PFSK-1 (cell line): ENCODE measurements around the gene PODN.

Experiments used
- FOXP2 ChIP-seq: optimal IDR thresholded peaks from 2 replicates; pipeline ENCODE3; 2011; ENCODE audit warnings: borderline replicate concordance, control low read depth, inconsistent platforms; ENCODE audit not compliant: insufficient read depth; ENCODE audit errors: extremely low read length, extremely low read depth
- POLR2AphosphoS5 ChIP-seq: IDR thresholded peaks from 2 replicates; pipeline ENCODE4 v1.6.1; 2012; ENCODE audit warnings: low read depth, mild to moderate bottlenecking, control low read depth, low read length, moderate library complexity
- SIN3A ChIP-seq: IDR thresholded peaks from 2 replicates; pipeline ENCODE4 v1.6.1; 2012; ENCODE audit warnings: mild to moderate bottlenecking, low read length, moderate library complexity, borderline replicate concordance; ENCODE audit not compliant: insufficient read depth
- TAF1 ChIP-seq: IDR thresholded peaks from 2 replicates; pipeline ENCODE4 v1.6.1; 2012; ENCODE audit warnings: low read length, control low read depth, borderline replicate concordance; ENCODE audit not compliant: insufficient read depth
- TF ChIP-seq, protein P1 (sequence below), 2 experiments: IDR thresholded peaks; 2 replicates each; pipeline versions ENCODE4 v1.6.1 to v1.8.0; 2011 to 2012; ENCODE audit warnings: low read depth in 2 of 2, low read length in 2 of 2, control low read depth in 1 of 2, inconsistent platforms in 1 of 2, mild to moderate bottlenecking in 1 of 2, moderate library complexity in 1 of 2; ENCODE audit not compliant: insufficient read depth in 1 of 2

Gene PODN

DNA sequence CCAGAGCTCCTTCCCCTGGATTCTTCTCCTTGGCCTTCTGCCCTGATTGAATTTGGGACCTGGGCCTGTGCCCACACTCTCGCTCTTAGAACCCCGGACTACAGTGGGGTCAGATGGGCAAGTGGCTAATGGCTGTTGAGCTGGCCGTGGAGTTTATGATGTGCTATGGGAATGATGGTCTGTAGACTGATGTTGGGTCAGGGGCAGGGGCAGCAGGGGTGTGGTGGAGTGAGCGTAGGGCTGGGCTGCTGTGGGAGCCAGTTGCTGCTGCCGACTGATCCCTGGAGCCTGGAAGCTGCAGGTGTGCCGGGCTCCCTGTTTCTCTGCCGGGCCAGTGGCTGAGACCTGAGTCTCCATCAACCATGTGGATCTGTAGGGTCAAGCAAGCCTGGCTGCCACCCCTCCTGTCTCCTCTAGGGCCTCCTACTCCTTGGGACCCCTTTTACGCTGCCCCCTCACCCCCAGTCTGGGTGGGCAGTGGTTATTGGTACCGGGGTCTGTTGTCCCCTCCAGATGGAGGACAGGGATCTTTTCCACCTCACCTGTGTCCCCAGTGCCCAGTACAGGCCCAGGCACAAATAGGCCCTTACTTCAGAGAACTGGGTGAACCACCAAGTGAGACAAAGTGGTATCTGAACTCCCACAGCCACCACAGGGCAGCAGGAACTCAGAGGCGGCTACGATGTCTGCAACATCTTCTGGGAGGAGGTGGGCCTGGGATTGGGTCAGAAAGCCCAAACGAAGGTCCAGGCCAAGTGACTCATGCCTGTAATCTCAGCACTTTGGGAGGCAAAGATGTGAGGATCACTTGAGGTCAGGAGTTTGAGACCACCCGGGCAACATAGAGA lies 5.1 kb downstream of the PODN start:
- TF ChIP-seq TAF1 = no peak
- no peak for TF ChIP-seq SIN3A
- no peak for TF ChIP-seq POLR2AphosphoS5
- TF ChIP-seq, protein P1, sequence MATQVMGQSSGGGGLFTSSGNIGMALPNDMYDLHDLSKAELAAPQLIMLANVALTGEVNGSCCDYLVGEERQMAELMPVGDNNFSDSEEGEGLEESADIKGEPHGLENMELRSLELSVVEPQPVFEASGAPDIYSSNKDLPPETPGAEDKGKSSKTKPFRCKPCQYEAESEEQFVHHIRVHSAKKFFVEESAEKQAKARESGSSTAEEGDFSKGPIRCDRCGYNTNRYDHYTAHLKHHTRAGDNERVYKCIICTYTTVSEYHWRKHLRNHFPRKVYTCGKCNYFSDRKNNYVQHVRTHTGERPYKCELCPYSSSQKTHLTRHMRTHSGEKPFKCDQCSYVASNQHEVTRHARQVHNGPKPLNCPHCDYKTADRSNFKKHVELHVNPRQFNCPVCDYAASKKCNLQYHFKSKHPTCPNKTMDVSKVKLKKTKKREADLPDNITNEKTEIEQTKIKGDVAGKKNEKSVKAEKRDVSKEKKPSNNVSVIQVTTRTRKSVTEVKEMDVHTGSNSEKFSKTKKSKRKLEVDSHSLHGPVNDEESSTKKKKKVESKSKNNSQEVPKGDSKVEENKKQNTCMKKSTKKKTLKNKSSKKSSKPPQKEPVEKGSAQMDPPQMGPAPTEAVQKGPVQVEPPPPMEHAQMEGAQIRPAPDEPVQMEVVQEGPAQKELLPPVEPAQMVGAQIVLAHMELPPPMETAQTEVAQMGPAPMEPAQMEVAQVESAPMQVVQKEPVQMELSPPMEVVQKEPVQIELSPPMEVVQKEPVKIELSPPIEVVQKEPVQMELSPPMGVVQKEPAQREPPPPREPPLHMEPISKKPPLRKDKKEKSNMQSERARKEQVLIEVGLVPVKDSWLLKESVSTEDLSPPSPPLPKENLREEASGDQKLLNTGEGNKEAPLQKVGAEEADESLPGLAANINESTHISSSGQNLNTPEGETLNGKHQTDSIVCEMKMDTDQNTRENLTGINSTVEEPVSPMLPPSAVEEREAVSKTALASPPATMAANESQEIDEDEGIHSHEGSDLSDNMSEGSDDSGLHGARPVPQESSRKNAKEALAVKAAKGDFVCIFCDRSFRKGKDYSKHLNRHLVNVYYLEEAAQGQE (IDR thresholded peaks at IDR 0.05; ENCODE audit: insufficient read depth in 1 of 2, low read depth in 2 of 2, low read length in 2 of 2) = no peak
- TF ChIP-seq FOXP2 = no peak

DNA sequence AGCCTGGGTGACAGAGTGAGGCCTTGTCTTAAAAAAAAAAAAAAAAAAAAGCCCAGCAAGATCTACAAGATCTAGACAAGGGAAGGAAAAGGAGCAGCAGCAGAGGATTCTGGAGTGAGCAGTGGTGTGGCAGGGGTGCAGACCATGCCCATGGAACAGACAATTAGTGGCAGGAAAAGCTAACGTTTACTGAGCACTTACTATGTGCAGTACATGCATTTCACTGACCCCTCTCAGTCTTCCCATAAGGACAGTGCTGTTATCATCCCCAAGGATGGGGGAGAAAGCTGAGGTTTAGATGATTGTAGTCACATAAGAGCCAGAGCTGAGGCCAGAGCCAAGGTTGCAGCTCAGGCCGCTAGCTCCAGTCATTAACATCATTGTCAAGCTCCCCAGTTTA lies 5.9 kb downstream of the PODN start:
- TF ChIP-seq FOXP2 (no peak), POLR2AphosphoS5 (no peak), SIN3A (no peak), TAF1 (no peak)
- TF ChIP-seq, protein P1 (IDR thresholded peaks at IDR 0.05; ENCODE audit: insufficient read depth in 1 of 2, low read depth in 2 of 2, low read length in 2 of 2) = no peak

DNA sequence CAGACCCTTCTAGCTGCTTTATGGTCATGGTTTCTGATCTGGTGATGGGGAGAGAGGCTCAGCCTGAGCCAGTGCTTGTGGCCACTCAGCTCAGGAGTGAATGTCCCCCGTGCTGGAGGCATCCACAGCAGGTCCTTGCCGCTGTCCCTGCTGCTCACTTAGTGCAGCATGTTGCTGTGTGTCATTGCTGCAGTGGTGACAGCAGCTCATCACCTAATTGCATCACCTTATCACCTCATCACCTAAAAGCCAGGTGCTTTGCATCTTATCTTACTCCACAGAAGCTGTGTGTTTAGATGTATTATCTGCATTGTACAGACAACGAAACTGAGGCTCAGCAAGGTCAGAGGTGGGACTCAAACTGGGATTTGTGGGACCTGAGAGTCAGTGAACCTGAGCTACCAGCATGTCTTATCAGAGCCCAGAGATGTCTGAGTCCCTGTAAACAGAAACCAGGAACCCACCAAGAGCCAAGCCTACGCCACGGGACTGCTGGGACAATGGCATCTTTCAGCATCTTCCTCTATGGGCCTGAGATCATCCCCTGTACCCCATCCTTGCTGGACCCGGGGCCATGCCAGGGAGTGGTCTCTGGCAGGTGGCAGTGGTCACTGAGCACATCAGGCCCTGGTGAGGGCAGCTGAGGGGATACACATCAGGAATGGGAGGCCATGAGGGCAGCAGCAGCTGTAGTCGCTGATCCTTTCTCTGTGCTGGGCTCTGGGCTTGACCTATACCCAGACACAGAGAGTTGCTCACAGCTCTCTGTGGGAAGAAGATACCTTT lies 6.5 kb downstream of the PODN start:
- no peak for TF ChIP-seq FOXP2
- TF ChIP-seq, protein P1 (IDR thresholded peaks at IDR 0.05; ENCODE audit: insufficient read depth in 1 of 2, low read depth in 2 of 2, low read length in 2 of 2) = no peak
- TF ChIP-seq TAF1 = no peak
- TF ChIP-seq POLR2AphosphoS5 = no peak
- TF ChIP-seq SIN3A = no peak

DNA sequence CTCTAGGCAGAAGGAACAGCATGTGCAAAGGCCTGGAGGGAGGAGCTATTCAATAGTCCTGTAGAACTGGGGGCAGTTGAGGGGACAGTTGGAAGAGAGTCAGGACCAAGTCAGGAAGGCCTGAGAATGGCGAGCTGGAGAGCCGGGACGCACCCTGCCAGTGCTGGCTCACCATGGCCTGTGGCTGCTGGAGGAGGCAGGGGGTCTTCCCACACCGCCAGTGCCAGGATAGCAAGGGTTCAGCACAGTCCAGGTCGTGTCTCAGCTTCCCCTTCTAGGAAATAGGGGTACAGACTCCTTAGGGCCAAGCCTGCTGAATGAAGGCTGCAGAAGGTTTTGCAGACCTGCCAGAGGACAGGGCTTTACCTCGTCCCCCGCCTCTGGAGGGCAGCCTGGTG lies 7.3 kb downstream of the PODN start:
- no peak for TF ChIP-seq SIN3A
- TF ChIP-seq TAF1 = no peak
- TF ChIP-seq FOXP2 = no peak
- TF ChIP-seq, protein P1 (IDR thresholded peaks at IDR 0.05; ENCODE audit: insufficient read depth in 1 of 2, low read depth in 2 of 2, low read length in 2 of 2) = no peak
- TF ChIP-seq POLR2AphosphoS5 = no peak
